HG03442 (cell line): ENCODE results near the gene CRABP1.
"Not testable (repeated sequence)": the region's sequence is repeated elsewhere in the genome, so short reads cannot be mapped to it uniquely, and the experiment has no call there.

Source experiments
- ATAC-seq: cut with Tn5 transposase; IDR thresholded peaks from one replicate; pipeline ENCODE4 v1.9.1; 2021; ENCODE audit warnings: mild to moderate bottlenecking, moderate library complexity; ENCODE audit not compliant: unreplicated experiment

CRABP1 gene

DNA sequence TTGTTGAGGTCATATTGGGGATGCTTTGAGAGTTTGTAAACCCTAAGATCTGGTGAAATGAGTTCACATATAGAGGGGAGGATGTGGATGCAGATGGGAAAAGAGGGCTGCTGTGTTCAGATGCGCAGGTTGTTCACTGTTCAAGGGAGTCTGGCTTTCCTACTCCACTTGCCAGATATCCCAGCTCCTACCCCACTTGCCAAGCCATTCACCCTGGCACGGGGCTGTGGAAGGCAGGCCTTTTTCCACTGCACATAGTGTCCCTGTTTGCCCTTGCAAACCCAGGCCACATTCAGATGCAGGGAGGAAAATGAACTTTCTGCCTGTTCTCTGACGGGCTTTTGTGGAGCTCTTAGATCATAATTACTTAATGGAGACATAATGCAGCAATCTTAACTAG, 29.0 kb downstream of the CRABP1 start:
- ATAC-seq: no peak

DNA sequence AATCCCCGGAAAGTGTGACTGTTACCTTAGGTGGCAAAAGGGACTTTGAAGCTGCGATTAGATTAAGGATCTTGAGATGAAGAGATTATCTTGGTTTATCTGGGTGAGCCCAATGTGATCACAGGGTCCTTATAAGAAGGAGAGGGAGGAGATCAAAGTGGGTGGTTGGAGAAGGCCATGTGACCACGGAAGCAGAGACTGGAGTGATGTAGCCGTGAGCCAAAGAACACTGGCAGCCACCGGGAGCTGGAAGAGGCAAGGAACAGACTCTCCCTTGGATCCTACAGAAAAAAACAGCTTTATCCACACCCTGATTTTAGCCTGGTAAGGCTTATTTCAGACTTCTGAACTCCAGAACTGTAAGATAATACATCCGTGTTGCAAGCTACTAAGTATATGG, 29.9 kb downstream of the CRABP1 start:
- ATAC-seq: no peak

DNA sequence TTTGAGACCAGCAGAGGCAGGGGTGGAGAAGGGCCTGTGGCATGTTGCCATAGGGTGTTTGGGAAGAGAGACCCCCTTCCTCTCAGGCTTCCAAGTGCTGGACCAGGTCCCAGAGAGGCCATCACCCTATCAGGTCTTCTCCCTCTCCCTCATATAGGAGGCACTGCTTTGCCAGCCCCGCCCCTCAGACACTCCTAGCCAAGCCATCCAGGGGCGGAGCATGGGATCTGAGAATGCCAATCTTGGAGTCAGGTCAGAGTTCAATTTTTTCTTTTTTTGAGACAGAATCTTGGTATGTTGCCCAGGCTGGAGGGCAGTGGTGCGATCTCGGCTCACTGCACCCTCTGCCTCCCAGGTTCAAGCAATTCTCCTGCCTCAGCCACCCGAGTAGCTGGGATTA, 32.7 kb downstream of the CRABP1 start:
- no peak for ATAC-seq

DNA sequence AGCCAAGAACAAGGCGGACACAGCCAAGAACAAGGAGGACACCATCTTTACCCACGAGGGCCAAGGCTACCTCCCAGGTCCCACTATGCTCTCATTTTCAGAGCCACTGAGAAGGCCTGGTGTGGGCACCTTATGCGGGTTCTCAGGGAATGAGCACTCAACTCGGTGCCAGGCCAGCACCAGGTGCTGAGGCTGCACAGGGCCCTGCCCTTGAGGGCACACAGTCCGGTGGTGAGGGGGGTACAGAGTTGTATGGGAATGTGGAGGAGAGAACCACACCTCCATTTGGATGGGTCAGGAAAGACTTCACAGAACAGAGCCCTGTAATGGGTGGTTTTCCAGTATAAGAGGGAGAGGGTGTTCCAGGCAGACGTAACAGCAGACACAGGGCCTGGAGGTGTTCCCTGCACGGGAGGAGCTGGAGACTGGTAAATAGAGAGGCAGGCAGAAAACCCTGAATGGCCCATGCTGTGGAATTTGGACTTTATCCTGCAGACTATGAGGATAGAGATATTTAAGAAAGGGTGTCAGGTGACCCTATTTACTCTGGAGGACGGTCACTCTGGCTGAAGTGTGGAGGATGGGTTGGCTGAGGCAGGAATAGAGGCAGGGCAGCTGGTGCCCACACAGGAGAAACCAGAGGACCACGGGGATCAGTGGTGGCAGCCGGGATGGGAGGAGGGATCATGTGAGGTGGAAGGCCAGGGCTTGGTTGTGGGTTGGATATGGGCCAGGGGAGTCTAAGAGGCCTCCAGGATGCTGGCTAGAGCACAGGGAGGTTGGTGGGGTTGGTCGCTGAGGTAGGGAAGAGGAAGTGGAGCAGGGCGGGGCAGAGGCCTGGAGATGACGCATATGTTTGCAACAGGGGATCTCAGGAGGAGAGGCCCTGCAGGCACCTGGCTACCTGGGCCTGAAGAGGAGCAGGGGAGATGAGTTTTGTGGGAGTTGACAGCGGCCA, 34.6 kb downstream of the CRABP1 start:
- no peak for ATAC-seq

DNA sequence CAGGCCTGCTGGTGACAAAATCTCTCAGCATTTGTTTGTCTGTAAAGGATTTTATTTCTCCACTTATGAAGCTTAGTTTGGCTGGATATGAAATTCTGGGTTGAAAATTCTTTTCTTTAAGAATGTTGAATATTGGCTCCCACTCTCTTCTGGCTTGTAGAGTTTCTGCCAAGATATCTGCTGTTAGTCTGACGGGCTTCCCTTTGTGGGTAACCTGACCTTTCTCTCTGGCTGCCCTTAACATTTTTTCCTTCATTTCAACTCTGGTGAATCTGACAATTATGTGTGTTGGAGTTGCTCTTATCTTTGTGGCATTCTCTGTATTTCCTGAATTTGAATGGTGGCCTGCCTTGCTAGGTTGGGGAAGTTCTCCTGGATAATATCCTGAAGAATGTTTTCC, 40.0 kb downstream of the CRABP1 start:
- ATAC-seq: not testable (repeated sequence)

DNA sequence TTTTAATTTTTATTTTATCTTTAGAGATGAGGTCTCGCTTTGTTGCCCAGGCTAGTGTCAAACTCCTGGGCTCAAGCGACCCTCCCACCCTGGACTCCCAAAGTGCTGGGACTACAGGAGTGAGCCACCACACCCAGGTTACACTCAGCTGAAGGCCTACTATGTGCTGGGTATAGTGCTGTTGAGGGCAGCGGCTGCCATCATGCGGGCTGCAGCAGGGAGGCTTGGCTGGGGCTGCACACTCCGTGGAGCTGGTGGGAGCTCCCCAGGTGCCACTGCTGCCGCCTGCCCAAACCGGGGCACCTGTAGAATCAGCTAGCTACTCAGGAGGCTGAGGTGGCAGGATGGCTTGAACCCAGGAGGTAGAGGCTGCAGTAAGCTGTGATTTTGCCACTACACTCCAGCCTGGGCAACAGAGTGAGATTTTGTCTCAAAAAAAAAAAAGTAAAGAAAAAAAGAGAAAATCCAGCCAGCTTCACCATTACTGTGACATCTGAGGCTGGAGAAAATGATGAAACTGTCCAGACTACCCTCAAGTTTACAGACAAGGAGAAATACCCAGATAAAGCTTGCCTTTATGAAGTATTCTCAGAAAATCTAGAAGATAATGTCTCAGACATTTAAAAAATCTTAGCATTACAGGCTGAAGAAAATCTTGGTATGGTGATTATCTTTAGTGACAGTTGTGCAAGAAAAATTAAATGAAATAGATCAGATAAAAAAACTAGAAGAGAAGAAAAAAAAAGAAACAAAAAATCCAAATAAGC, 42.1 kb downstream of the CRABP1 start:
- ATAC-seq: no peak

DNA sequence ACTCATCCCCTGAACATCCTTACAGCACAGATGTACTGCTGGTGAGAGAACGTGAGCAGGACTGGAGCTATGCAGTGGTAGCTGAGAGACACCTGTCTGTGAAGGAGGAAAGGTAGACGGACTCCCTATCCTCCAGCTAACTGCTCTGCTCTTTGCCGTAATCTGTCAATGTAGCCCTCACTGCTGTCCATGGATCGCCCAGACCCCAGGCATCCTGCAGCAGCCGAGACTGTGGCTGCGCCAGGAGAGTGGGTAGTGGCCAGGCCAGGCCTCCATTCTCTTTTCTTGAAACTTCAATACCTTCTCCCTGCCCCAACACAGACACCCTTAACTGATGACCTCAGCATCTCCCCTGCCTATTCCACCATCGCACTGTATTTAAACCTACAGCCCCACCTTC, 44.5 kb downstream of the CRABP1 start:
- no peak for ATAC-seq

DNA sequence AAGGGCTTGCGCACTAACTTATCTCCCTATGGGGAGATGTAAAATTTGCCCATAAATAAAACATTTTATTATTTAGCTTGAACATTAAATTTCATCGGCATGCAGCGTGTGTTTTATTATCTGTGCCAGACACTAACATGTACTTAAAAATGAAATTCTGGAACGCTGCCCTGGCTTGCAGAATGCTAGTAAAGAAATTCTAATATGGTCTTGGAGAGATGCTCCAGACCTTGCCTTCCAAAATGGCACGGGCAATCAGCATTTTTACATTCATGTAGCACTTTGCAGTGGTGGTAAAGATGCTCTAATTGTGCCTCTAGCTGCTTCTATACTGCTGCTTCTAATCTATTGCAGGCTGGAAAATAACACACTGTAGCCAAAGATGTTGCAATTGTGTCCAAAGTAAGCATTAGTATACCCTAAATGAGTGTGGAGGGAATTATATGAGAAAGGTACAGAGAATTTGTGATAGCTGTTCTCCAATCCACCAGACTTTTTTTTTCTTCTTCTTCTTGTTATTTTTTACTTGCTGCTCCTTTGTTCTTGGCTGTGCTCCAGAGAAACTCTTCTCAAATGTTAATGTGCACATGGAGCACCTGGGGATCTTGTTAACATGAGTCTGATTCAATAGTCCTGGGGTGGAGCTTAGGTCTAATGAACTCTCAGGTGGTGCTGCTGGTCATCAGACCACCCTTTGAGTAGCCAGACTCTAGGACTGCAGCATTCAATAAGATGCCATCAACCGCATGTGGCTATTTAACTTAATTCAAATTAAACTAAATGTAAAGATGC, 47.3 kb downstream of the CRABP1 start:
- ATAC-seq: no peak

DNA sequence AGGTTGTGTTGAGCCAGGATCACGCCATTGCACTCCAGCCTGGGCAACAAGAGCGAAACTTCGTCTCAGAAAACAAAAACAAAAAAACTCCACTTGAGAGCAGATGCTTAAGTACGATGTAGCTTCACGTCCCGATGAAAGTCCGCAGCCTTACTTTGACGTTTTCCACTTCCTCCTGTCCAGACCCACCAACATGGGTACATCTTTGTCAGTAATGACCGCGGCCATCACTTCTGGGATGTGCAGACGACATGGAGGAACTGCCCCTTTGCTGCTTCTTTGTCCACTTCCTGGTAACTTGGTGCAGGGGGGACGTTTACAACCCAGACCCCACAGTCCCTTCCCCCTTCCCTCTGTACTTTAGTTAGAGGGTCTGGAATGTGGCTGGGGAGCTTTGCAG, 48.7 kb downstream of the CRABP1 start:
- no peak for ATAC-seq

DNA sequence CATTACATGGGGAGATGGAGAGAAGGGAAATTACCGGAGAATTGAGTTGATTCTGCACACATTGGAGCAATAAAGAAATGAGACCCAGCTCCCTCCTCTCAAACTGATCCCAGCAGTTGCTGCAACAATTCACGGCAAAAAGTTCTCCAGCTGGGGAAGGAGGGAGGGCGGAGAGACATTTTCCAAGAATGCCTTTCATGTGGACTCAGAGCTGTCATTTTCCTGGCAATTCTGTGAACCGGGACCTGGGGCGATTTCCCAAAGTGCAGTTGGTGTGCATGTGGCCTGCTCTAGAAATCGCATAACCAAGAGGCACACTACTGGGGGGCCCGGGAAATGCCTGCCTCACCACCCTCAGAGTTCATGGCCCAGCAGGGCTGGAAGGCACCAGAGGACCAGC, 49.2 kb downstream of the CRABP1 start:
- no peak for ATAC-seq

DNA sequence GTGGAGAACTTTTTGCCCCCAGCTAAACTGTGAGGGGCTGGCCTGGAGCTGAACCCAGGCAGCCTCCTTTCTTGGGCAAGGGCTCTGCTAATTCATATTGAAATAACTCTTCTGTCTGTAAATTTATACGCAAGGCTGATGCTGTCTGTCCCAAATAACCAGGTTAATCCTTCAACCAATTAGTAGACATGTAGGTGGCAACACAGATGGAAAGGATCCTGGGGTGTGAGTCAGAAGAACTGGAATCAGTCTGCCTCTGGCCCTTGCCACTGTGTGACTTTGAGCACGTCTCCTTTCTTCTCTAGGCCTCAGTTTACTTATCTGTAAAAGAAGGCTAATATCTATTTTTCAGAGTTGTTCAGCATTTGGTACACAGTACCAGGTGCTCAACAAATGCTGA, 49.6 kb downstream of the CRABP1 start:
- no peak for ATAC-seq

DNA sequence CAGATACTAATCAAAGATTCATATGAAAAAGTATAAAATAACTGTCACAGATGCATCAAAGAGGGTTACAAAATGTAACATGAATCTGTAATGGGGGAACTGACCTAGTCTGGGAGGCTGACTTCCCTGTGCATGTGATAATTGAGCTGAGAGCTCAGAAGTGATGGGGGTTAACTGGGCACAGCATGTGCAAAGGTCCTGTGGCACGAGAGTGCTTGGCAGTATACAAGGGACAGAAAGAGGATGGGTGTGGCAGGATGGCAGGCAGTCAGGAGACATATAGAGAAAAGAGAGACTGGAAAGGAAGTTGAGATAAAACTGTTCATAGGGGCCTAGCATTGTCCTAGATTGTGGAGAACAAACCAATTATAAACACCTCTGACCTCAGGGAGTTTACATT, 50.1 kb downstream of the CRABP1 start:
- ATAC-seq: no peak

DNA sequence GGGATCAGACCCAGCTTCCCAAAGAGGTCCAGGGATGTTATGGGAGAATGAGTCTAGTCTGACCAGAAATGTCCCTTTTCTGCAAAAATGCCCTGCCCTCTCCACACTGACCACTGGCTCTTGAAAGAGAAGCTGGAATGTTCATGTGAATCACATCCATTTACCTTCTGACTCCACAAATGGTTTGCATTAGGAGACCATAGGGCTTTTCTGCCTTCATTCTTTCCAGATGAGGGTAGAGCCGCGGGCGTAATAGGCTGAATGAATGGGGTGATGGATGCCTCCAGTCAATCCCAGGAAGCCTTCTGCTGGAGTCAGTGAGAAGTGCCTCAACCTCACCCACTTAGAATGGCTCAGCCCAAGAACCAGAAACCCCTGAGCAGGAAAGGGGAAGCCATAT, 50.7 kb downstream of the CRABP1 start:
- ATAC-seq: no peak

DNA sequence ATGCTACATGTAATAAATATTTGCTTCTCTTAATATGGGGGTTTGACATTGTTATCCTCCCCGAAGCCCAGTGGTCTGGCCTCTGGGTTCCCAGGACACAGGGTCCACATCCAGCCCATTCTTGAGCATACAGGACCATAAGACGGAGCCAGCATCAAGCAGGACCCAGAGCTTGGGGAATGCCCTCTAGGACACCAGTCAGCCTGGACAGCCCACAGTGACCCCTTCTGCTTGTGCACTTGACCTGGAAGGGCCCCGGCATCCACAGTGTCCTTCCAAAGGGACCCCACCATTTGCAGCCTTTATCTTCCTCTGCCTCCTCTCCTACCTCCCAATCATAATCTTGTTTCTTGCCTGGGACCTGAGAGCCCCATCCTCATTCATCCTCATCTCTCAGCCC, 51.6 kb downstream of the CRABP1 start:
- ATAC-seq: no peak

DNA sequence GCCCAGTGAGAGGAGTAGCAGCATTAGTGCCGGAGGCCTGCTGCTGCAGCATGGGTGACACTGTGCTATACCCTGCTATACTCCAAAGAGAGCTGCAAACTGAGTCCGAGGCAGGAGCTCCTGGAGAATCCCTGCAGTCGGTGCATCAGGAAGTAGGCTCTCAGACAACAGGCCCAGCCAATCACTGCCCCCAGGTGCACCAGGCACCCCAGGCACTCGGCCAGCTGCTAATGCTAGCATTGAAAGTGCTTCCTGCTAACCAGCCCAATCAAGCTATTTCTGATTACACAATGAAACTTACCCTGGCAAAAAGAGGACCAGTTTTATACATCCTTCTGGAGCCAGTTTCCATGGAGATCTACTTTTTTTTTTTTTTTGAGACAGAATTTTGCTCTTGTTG, 52.3 kb downstream of the CRABP1 start:
- no peak for ATAC-seq

DNA sequence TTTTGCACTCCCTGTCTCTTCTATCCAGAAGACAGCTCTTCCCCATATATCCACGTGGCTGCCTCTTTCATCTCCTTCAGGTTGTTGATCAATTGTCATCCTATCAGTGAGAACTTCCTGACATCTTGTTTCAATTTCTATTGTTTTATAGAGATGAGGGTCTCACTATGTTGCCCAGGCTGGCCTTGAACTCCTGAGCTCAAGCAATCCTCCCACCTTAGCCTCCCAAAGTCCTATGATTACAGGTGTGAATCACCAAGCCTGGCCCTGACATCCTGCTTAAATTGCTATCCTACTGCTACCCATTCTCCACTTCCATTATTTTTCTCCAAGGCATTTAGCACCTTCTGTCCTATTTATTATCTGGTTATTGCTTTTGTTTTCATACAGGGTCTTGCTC, 53.0 kb downstream of the CRABP1 start:
- ATAC-seq: no peak

DNA sequence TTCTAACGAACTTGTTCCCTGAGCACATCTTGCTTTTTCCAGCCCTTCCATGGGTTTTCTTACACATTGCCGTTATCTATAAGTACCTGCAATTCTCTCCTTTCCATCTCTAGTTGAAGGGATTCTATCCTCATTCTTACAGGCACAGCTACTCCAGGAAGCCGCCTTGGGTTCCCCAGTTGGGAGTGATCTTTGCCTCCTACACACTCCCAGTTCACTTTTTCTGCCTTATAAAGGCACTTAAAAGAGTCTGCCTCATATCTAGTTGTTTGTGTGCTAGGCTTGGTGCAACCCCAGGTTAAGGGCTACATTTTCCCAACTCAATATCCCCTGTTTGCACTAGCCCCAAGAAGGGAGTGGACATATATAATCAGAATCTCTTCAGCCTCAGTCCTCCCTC, 53.9 kb downstream of the CRABP1 start:
- no peak for ATAC-seq

DNA sequence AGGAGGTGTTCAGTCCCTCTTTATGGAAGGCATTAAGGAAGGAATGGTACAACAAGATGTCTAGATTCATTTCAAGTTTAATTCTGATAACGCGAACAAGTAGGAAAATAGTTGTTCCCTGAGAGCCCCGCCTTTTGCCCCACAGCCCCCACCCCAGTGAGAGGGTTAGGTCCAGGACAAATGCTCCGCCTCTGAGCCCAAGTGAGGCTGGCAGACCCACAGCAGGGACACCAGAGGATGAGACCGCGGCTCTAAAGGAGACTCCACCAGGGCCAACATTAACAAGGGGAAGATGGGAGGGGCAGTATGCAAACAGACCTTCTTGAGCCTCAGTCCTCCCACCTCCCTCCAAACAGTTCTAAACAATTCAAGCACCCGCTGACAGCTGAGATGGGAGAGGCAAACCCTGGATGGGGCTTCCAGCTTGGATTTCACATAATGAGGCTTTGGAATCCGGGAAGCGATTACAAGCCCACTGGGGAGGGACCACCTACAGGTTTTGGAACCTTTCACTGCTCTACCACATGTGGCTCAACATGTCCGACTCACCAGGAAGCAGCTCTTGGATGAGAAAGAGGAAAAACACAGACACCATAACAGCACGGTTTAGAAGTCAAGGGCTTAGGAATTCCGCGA, 54.9 kb downstream of the CRABP1 start:
- ATAC-seq: no peak

DNA sequence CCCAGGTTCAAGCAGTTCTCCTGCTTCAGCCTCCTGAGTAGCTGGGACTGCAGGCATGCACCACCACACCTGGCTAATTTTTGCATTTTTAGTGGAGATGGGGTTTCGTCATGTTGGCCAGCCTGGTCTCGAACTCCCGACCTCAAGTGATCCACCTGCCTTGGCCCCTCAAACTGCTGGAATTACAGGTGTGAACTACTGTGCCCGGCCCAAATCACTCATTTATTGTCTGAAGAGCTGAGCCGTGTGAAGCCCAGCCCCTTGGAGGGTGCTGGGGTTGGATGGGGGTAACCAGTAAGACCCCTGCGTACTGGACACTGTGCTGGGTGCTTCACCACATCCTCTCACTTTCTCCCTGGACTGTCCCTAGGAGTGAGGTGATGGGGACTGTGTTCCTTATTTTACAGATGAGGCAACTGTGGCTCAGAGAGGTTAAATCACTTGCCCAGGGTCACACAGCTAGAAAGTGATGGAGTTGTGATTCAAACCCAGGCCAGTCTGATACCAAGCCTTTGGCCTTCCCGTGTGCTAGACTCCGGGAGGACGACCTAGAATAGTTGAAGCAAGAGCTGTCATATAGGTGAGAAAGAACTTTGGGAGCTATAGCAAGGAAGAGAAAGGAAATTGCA, 56.1 kb downstream of the CRABP1 start:
- ATAC-seq: no peak

DNA sequence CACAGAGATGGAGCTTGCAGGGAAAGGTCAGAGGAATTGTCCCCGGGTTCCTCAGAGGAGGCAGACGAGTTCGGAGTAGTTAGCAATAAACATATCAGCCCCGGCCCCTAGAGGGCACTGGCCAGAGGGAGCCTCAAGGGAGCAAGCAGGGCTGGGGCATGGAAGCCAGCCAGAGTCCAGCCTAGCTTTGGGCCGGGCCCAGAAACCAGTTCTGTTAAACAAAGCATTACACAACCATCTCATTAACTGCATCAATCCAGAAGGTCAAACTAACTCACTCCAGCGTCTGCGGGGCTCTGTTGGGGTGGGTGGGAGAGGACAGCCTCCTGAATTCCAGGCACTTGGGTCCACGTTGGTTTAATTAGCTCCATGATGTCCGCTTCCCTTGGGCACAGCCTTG, 56.8 kb downstream of the CRABP1 start:
- no peak for ATAC-seq
